ENCODE results near the gene ABLIM1.

DNA sequence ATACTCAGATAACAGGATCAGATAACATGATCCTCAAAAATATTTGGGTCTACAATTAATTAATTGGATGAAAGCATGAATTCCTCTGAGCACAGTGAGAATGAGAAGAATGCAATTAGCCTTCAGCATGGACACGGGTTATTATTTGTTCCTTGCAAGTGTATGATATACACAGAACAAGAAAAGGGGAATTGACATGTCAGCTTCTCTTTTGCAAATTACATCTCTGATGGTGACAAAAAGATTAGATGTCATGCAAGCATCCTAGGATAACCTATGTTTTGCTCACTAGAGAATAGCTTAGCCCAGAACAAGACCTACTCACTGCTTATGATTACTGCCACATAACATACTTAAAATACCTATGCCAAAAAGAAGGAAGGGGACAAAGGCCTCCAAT, 120.3 kb downstream of the ABLIM1 start:
- TF ChIP-seq, protein P1, sequence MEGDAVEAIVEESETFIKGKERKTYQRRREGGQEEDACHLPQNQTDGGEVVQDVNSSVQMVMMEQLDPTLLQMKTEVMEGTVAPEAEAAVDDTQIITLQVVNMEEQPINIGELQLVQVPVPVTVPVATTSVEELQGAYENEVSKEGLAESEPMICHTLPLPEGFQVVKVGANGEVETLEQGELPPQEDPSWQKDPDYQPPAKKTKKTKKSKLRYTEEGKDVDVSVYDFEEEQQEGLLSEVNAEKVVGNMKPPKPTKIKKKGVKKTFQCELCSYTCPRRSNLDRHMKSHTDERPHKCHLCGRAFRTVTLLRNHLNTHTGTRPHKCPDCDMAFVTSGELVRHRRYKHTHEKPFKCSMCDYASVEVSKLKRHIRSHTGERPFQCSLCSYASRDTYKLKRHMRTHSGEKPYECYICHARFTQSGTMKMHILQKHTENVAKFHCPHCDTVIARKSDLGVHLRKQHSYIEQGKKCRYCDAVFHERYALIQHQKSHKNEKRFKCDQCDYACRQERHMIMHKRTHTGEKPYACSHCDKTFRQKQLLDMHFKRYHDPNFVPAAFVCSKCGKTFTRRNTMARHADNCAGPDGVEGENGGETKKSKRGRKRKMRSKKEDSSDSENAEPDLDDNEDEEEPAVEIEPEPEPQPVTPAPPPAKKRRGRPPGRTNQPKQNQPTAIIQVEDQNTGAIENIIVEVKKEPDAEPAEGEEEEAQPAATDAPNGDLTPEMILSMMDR (IDR thresholded peaks at IDR 0.05; ENCODE audit: low read depth, low read length), result no peak
- no peak for TF ChIP-seq EZH2phosphoT487 (IDR thresholded peaks at IDR 0.05; ENCODE audit: low read depth)
